ENCODE results near the gene ADSS1.
"Not testable (repeated sequence)": the region's sequence is repeated elsewhere in the genome, so short reads cannot be mapped to it uniquely, and the experiment has no call there.

ADSS1 gene

GRCh38 chr14:104744484-104744883, 20.5 kb downstream of the ADSS1 start:
- FAIRE-seq (no peak), DNase-seq (ENCODE audit: insufficient read length, low spot score) (no peak)

GRCh38 chr14:104745431-104745830, 21.4 kb downstream of the ADSS1 start:
- FAIRE-seq = peak; percentile 20
- DNase-seq (ENCODE audit: insufficient read length, low spot score) = no peak

GRCh38 chr14:104746071-104746545, 22.1 kb downstream of the ADSS1 start:
- FAIRE-seq = no peak
- no peak for DNase-seq (ENCODE audit: insufficient read length, low spot score)

- no peak for DNase-seq (ENCODE audit: insufficient read length, low spot score)
Observed at GRCh38 chr14:104746934-104747481, 23.0 kb downstream of the ADSS1 start.

GRCh38 chr14:104747876-104748275, 23.8 kb downstream of the ADSS1 start:
- DNase-seq (ENCODE audit: insufficient read length, low spot score) (no peak), FAIRE-seq (no peak)

More at GRCh38 chr14:104746934-104747481, 23.0 kb downstream of the ADSS1 start:
- no peak for FAIRE-seq

GRCh38 chr14:104749111-104749649, 25.2 kb downstream of the ADSS1 start:
- DNase-seq (ENCODE audit: insufficient read length, low spot score) (no peak), FAIRE-seq (no peak)

- DNase-seq (ENCODE audit: insufficient read length, low spot score) (no peak), FAIRE-seq (no peak)
Observed at GRCh38 chr14:104750056-104750752, 26.2 kb downstream of the ADSS1 start.

- not testable (repeated sequence) for FAIRE-seq; DNase-seq (ENCODE audit: insufficient read length, low spot score)
Observed at GRCh38 chr14:104750753-104751057, 26.7 kb downstream of the ADSS1 start.

GRCh38 chr14:104751539-104752422, 27.8 kb downstream of the ADSS1 start:
- no peak for DNase-seq (ENCODE audit: insufficient read length, low spot score)
- FAIRE-seq = no peak

GRCh38 chr14:104752423-104752734, 28.4 kb downstream of the ADSS1 start:
- DNase-seq (ENCODE audit: insufficient read length, low spot score) (no peak), FAIRE-seq (no peak)

- FAIRE-seq = peak; percentile 99
- peak; percentile 99 for DNase-seq (ENCODE audit: insufficient read length, low spot score)
Observed at GRCh38 chr14:104752735-104753527, 28.9 kb downstream of the ADSS1 start, which contains the start of gene SIVA1. SIVA1 (plus strand) TSS chr14:104753147; CDS start chr14:104753202, 55 bp downstream.

- no peak for DNase-seq (ENCODE audit: insufficient read length, low spot score)
- peak; percentile 16 for FAIRE-seq
Observed at GRCh38 chr14:104753528-104754212, 29.6 kb downstream of the ADSS1 start.

- no peak for FAIRE-seq
Observed at GRCh38 chr14:104754213-104754851, 30.3 kb downstream of the ADSS1 start.

GRCh38 chr14:104755621-104756020, 31.6 kb downstream of the ADSS1 start:
- no peak for DNase-seq (ENCODE audit: insufficient read length, low spot score)
- FAIRE-seq = no peak

More at GRCh38 chr14:104754213-104754851, 30.3 kb downstream of the ADSS1 start:
- DNase-seq (ENCODE audit: insufficient read length, low spot score) = no peak

GRCh38 chr14:104756477-104757237, 32.6 kb downstream of the ADSS1 start:
- FAIRE-seq (no peak), DNase-seq (ENCODE audit: insufficient read length, low spot score) (no peak)

GRCh38 chr14:104757238-104757585, 33.2 kb downstream of the ADSS1 start:
- DNase-seq (ENCODE audit: insufficient read length, low spot score) = no peak
- no peak for FAIRE-seq

GRCh38 chr14:104757681-104758392, 33.8 kb downstream of the ADSS1 start:
- no peak for FAIRE-seq

More at GRCh38 chr14:104757681-104758392, 33.8 kb downstream of the ADSS1 start:
- no peak for DNase-seq (ENCODE audit: insufficient read length, low spot score)

All from HTR-8/SVneo (cell line).